NT2/D1 (cell line): ENCODE results near the gene TCF4.

Source experiments
- SUZ12 ChIP-seq: IDR thresholded peaks from 2 replicates; pipeline ENCODE4 v1.6.1; 2011; ENCODE audit not compliant: insufficient read length, insufficient read depth; ENCODE audit errors: extremely low read depth
- YY1 ChIP-seq: IDR thresholded peaks from 2 replicates; pipeline ENCODE4 v1.6.1; 2011; ENCODE audit not compliant: insufficient read length, insufficient read depth

GRCh38 chr18:55475467-55475866, 112.5 kb downstream of the TCF4 start:
- TF ChIP-seq SUZ12 (no peak), YY1 (no peak)
